Left renal pelvis (tissue), 4 donors: ENCODE data around the gene IDUA. TPM values are rescaled to one million over a fixed set of nuclear protein-coding genes. Genes with fewer than 3 reads are reported as not detected.

Experiments used
- DNase-seq, 4 donors: peaks; one replicate each; pipeline ENCODE4 v3.0.0-alpha.2; 2013; ENCODE audit warnings: low read depth in 4 of 4, low spot score in 3 of 4
- polyA plus RNA-seq, 4 donors: library from polyadenylated mRNA; unstranded; fragments of 120-200 nt; gene quantifications; one replicate each; pipeline ENCODE4 v1.2.1, GENCODE V29; 2013; ENCODE audit not compliant: insufficient read length in 4 of 4

The IDUA gene
- polyA plus RNA-seq, 4 donors: 12.9 to 20.5 (median 15.8) TPM

GRCh38 chr4:1027915-1028238, 41.0 kb downstream of the IDUA start:
- no peak for DNase-seq

- DNase-seq: no peak
Observed at GRCh38 chr4:1028574-1029220, 41.9 kb downstream of the IDUA start.

- no peak for DNase-seq
Observed at GRCh38 chr4:1029529-1029928, 42.7 kb downstream of the IDUA start.

- no peak for DNase-seq
Observed at GRCh38 chr4:1030031-1030430, 43.2 kb downstream of the IDUA start.

- no peak for DNase-seq
Observed at GRCh38 chr4:1030559-1030958, 43.7 kb downstream of the IDUA start.

GRCh38 chr4:1031346-1031745, 44.5 kb downstream of the IDUA start:
- DNase-seq: no peak

- no peak for DNase-seq
Observed at GRCh38 chr4:1031956-1032795, 45.3 kb downstream of the IDUA start.

GRCh38 chr4:1032861-1033260, 46.0 kb downstream of the IDUA start:
- DNase-seq: no peak

- DNase-seq: no peak
Observed at GRCh38 chr4:1033840-1034551, 47.2 kb downstream of the IDUA start.

- no peak for DNase-seq
Observed at GRCh38 chr4:1035510-1035909, 48.7 kb downstream of the IDUA start.

- DNase-seq: no peak
Observed at GRCh38 chr4:1036095-1036494, 49.3 kb downstream of the IDUA start.

- DNase-seq: no peak
Observed at GRCh38 chr4:1036976-1037810, 50.3 kb downstream of the IDUA start.

GRCh38 chr4:1038948-1039492, 52.2 kb downstream of the IDUA start:
- no peak for DNase-seq

GRCh38 chr4:1039493-1040343, 52.9 kb downstream of the IDUA start:
- DNase-seq: no peak

GRCh38 chr4:1040344-1041146, 53.7 kb downstream of the IDUA start:
- DNase-seq: no peak

GRCh38 chr4:1041147-1041935, 54.5 kb downstream of the IDUA start:
- DNase-seq: no peak

- no peak for DNase-seq
Observed at GRCh38 chr4:1041936-1042330, 55.1 kb downstream of the IDUA start.
